Uterus (tissue), 2 donors: ENCODE measurements around the gene PRCP.

Experiments used
- POLR2A ChIP-seq, 2 donors: fragments of 450-650 bp; IDR thresholded peaks; one replicate each; pipeline ENCODE4 v1.6.1; 2016; ENCODE audit warnings: antibody characterized with exemption in 2 of 2, mild to moderate bottlenecking in 1 of 2, moderate library complexity in 1 of 2
- TF ChIP-seq, protein P1 (sequence below), 4 experiments: fragments of 200-600 bp in 2 of 4; fragments of 450-650 bp in 2 of 4; sonication (generic) in 2 of 4; IDR thresholded peaks; one replicate each; pipeline ENCODE4 v1.5.1; 2016 to 2019; ENCODE audit warnings: antibody characterized with exemption in 4 of 4, mild to moderate bottlenecking in 2 of 4, moderate library complexity in 1 of 4

DNA sequence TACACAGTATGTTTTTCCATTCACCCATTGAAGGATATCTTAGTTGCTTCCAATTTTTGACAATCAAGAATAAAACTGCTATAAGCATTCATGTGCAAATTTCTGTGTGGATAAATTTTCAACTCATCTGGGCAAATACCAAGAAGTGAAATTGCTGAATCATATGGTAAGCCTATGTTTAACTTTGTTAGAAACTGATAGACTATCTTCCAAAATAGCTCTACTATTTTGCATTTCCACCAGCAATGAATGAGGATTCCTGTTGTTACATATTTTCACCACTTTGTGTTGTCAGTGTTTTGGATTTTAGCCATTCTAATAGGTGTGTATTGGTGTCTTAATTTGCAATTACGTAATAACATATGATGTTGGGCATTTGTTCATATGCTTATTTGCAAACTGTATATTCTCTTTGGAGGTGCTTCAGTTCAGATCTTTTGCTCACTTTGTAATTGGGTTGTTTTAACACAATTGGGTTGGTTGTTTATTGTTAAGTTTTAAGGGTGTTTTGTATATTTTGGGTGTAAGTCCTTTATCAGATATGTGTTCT lies 117.3 kb downstream of the PRCP start:
- TF ChIP-seq, protein P1, sequence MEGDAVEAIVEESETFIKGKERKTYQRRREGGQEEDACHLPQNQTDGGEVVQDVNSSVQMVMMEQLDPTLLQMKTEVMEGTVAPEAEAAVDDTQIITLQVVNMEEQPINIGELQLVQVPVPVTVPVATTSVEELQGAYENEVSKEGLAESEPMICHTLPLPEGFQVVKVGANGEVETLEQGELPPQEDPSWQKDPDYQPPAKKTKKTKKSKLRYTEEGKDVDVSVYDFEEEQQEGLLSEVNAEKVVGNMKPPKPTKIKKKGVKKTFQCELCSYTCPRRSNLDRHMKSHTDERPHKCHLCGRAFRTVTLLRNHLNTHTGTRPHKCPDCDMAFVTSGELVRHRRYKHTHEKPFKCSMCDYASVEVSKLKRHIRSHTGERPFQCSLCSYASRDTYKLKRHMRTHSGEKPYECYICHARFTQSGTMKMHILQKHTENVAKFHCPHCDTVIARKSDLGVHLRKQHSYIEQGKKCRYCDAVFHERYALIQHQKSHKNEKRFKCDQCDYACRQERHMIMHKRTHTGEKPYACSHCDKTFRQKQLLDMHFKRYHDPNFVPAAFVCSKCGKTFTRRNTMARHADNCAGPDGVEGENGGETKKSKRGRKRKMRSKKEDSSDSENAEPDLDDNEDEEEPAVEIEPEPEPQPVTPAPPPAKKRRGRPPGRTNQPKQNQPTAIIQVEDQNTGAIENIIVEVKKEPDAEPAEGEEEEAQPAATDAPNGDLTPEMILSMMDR (IDR thresholded peaks at IDR 0.05), result no peak
- TF ChIP-seq POLR2A (IDR thresholded peaks at IDR 0.05), result no peak
